Panc1 (cell line): Measurements from ENCODE around the gene CD8A.
"Not testable (repeated sequence)": the region's sequence is repeated elsewhere in the genome, so short reads cannot be mapped to it uniquely, and the experiment has no call there.

Experiments used
- CTCF ChIP-seq: fragments of 450-650 bp; IDR thresholded peaks from 2 replicates; pipeline ENCODE4 v1.5.1; 2017; ENCODE audit warnings: mild to moderate bottlenecking
- TCF7L2 ChIP-seq: IDR thresholded peaks from 2 replicates; pipeline ENCODE4 v1.6.1; 2011; ENCODE audit warnings: mild to moderate bottlenecking, low read depth, low read length, inconsistent platforms

DNA sequence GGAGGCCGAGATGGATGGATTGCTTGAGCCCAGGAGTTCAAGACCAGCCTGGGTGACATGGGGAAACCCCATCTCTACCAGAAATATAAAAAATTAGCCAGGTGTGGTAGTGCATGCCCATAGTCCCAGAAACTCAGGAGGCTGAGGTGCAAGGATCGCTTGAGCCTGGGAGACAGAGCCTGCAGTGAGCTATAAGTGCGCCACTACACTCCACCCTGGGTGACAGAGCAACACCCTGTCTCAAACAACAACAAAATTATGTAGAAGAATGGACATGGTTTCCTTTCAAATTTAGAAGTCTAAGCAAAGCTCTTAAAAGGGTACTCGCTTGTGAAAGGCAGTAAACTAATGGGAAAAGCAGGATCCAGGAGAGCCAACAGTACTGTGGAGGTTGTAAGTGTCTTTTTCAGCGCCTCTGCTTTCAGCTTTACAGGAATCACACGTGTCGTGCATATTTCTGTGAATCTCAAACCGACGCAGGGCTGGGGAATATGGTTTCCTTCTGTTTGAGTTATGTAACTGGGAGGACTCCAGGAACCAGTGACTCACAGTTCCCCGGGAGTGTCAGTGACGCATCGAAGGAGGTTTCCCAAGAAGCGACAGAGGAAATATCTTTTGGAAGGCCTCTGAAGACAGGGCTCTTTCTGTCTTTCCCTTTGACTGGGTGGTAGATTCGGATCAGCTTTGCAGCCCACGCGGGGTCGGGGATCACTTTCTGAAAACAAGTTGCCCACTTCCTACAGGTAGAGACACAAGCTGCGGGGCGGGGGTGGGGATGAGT is 46.4 kb upstream of the CD8A start:
- not testable (repeated sequence) for TF ChIP-seq CTCF, TCF7L2
